Kidney (tissue), 14 donors: Measurements from ENCODE around the gene IP6K3. TPM values are rescaled to one million over a fixed set of nuclear protein-coding genes. Genes with fewer than 3 reads are reported as not detected.

Source experiments
- DNase-seq, 5 donors: peaks; one replicate each; pipeline ENCODE4 v3.0.0-alpha.2; 2013 to 2020
- FAIRE-seq: peaks from 2 replicates; lab custom pipeline; 2012; peaks lifted over from hg19 to GRCh38; lab: Jason Lieb, UNC
- H3K27ac ChIP-seq, 2 donors: one replicate each; pipeline ENCODE4 v1.7.0; 2013; ENCODE audit warnings: low read depth in 2 of 2, low read length in 2 of 2, inconsistent platforms in 1 of 2
- H3K27me3 ChIP-seq: one replicate; pipeline ENCODE4 v1.7.1; 2013; ENCODE audit warnings: low read length, inconsistent platforms; ENCODE audit not compliant: control insufficient read depth, insufficient read depth
- H3K36me3 ChIP-seq, 3 donors: one replicate each; pipeline versions ENCODE4 v1.7.0 to v1.7.1; 2013; ENCODE audit warnings: low read length in 3 of 3, control low read depth in 1 of 3, inconsistent platforms in 1 of 3; ENCODE audit not compliant: insufficient read depth in 3 of 3, control insufficient read depth in 2 of 3
- H3K4me1 ChIP-seq, 3 donors: one replicate each; pipeline versions ENCODE4 v1.7.0 to v1.7.1; 2013; ENCODE audit warnings: low read length in 3 of 3, inconsistent platforms in 1 of 3, low read depth in 1 of 3; ENCODE audit not compliant: control insufficient read depth in 2 of 3, insufficient read depth in 2 of 3
- H3K4me3 ChIP-seq, 3 donors: one replicate each; pipeline versions ENCODE4 v1.7.0 to v1.8.1; 2013; ENCODE audit warnings: low read length in 3 of 3, control low read depth in 1 of 3, inconsistent platforms in 1 of 3
- H3K9ac ChIP-seq, 3 donors: one replicate each; pipeline versions ENCODE4 v1.7.0 to v1.7.1; 2013; ENCODE audit warnings: low read length in 3 of 3, control low read depth in 1 of 3, inconsistent platforms in 1 of 3
- H3K9me3 ChIP-seq, 3 donors: one replicate each; pipeline versions ENCODE4 v1.7.0 to v1.7.1; 2013; ENCODE audit warnings: low read length in 3 of 3, control low read depth in 1 of 3, inconsistent platforms in 1 of 3; ENCODE audit not compliant: control insufficient read depth in 2 of 3, insufficient read depth in 1 of 3
- CTCF ChIP-seq: IDR thresholded peaks from 3 replicates; pipeline ENCODE4 v1.5.1; 2012; ENCODE audit warnings: mild to moderate bottlenecking, moderate library complexity, borderline replicate concordance; ENCODE audit not compliant: insufficient read depth; ENCODE audit errors: extremely low read depth
- intact Hi-C: fragments of 100-400 bp; cut with DNase I; formaldehyde crosslinking; loops from one replicate; pipeline ENCODE4 v1.11.1; 2022
- polyA plus RNA-seq: library from polyadenylated mRNA; stranded (reverse); fragments of 350-450 nt; fragmentation: Illumina TruSeq; extraction: RNeasy Lipid Tissue Mini Kit (QIAGEN cat#74804); gene quantifications from one replicate; pipeline ENCODE4 v1.2.3, GENCODE V29; 2014; ENCODE audit warnings: low read depth, low replicate concordance; ENCODE audit not compliant: insufficient read depth
- total RNA-seq: library from RNA; stranded (reverse); fragmentation: NEBNext Ultra II Directional; extraction: Animal tissue kit (Norgen Biotek cat#: 25700); gene quantifications from one replicate; pipeline ENCODE4 v1.2.1, GENCODE V29; 2021
- donor health status: control.
- donor health status: control.
- donor health status: control.
- donor health status: control.
- donor health status: control.
- donor health status: DM: yes; HTN: yes; CAD: no.
- donor health status: Normal renal cell carcinoma (clear cell type).

Gene IP6K3
- total and polyA plus RNA-seq, 2 donors from 2014 or later = 0.47 to 4.0 TPM

- Histone ChIP-seq H3K27me3 (no peaks in the 10 kb centered on the region), H3K4me1 (peaks cover 0 to 10% (median 6%) of the 10 kb centered on the region in 3 donors), H3K36me3 (no peaks in the 10 kb centered on the region), H3K9ac (no peak overlapping the region), H3K27ac (no peak overlapping the region), H3K9me3 (no peaks in the 10 kb centered on the region), H3K4me3 (no peak overlapping the region)
- peak; percentile 68 for TF ChIP-seq CTCF
- no peak for FAIRE-seq
- peak in 1 of 5 donors; percentile 95 for DNase-seq
- intact Hi-C loops = loop anchor here (10.0 kb wide), 1 partner anchor 393 kb away; no protein-coding TSS in a partner anchor
Measured at GRCh38 chr6:33761922-33762629, 15.4 kb upstream of the IP6K3 start.

- Histone ChIP-seq H3K9ac (no peak overlapping the region), H3K27ac (no peak overlapping the region), H3K4me1 (peaks cover 0 to 10% (median 6%) of the 10 kb centered on the region in 3 donors), H3K27me3 (no peaks in the 10 kb centered on the region), H3K9me3 (no peaks in the 10 kb centered on the region), H3K4me3 (no peak overlapping the region), H3K36me3 (no peaks in the 10 kb centered on the region)
- DNase-seq = no peak
- TF ChIP-seq CTCF = no peak
- intact Hi-C loops = loop anchor here (10.0 kb wide), 1 partner anchor 393 kb away; no protein-coding TSS in a partner anchor
- no peak for FAIRE-seq
Measured at GRCh38 chr6:33761581-33761921, 14.8 kb upstream of the IP6K3 start.

- peaks cover 0 to 10% (median 6%) of the 10 kb centered on the region in 3 donors for H3K4me1 ChIP-seq
- H3K27me3 ChIP-seq = no peaks in the 10 kb centered on the region
- H3K9me3 ChIP-seq = no peaks in the 10 kb centered on the region
- no peaks in the 10 kb centered on the region for H3K36me3 ChIP-seq
- intact Hi-C loops = loop anchor here (10.0 kb wide), 1 partner anchor 395 kb away; no protein-coding TSS in a partner anchor
- DNase-seq = no peak
- no peak overlapping the region for H3K9ac ChIP-seq
- no peak overlapping the region for H3K27ac ChIP-seq
- no peak for TF ChIP-seq CTCF
- H3K4me3 ChIP-seq = no peak overlapping the region
- FAIRE-seq = no peak
Measured at GRCh38 chr6:33759887-33760629, 13.4 kb upstream of the IP6K3 start.
